Natural killer cell (primary cell): ENCODE data around the gene SDCBP2. TPM values are rescaled to one million over a fixed set of nuclear protein-coding genes. Genes with fewer than 3 reads are reported as not detected.

Experiments
- ATAC-seq, 3 donors: fragments of 150-1000 bp in 2 of 3; fragments of 200-7000 bp in 1 of 3; cut with Tn5 transposase; 1 replicate in 1 of 3; 2 replicates in 2 of 3; pipeline ENCODE4 v1.10.0; 2021; ENCODE audit warnings: mild to moderate bottlenecking in 2 of 3, moderate library complexity in 2 of 3
- DNase-seq, 2 donors: peaks; one replicate each; pipeline versions ENCODE4 v3.0.0 to v3.0.0-alpha.2; 2013 to 2021; ENCODE audit warnings: mixed read lengths in 1 of 2
- H3K27ac ChIP-seq: one replicate; pipeline ENCODE4 v1.5.1; 2013; ENCODE audit warnings: mild to moderate bottlenecking, low read length
- H3K27me3 ChIP-seq: one replicate; pipeline ENCODE4 v1.6.1; 2013; ENCODE audit warnings: low read length; ENCODE audit not compliant: control insufficient read depth, insufficient read depth
- H3K36me3 ChIP-seq: one replicate; pipeline ENCODE4 v1.6.1; 2013; ENCODE audit warnings: low read length; ENCODE audit not compliant: control insufficient read depth, insufficient read depth
- H3K4me1 ChIP-seq: one replicate; pipeline ENCODE4 v1.6.1; 2013; ENCODE audit warnings: low read length; ENCODE audit not compliant: control insufficient read depth, insufficient read depth
- H3K4me3 ChIP-seq: one replicate; pipeline ENCODE4 v1.5.1; 2013; ENCODE audit warnings: low read length
- H3K9me3 ChIP-seq: one replicate; pipeline ENCODE4 v1.6.1; 2013; ENCODE audit warnings: low read length; ENCODE audit not compliant: control insufficient read depth, insufficient read depth
- H3K27ac Mint-ChIP-seq, 2 donors: one replicate each; pipeline ENCODE4 v1.8.0; 2022; ENCODE audit warnings: mild to moderate bottlenecking in 2 of 2, mixed read lengths in 2 of 2, moderate library complexity in 1 of 2
- H3K27me3 Mint-ChIP-seq, 2 donors: one replicate each; pipeline ENCODE4 v1.8.0; 2022; ENCODE audit warnings: low read depth in 2 of 2, mixed read lengths in 2 of 2
- H3K36me3 Mint-ChIP-seq: one replicate; pipeline ENCODE4 v1.8.0; 2022; ENCODE audit warnings: mixed read lengths
- H3K4me1 Mint-ChIP-seq, 2 donors: one replicate each; pipeline ENCODE4 v1.8.0; 2022; ENCODE audit warnings: mixed read lengths in 2 of 2
- H3K4me3 Mint-ChIP-seq: one replicate; pipeline ENCODE4 v1.8.0; 2022; ENCODE audit warnings: mild to moderate bottlenecking, moderate library complexity, mixed read lengths
- H3K9me3 Mint-ChIP-seq, 2 donors: one replicate each; pipeline ENCODE4 v1.8.0; 2022; ENCODE audit warnings: mixed read lengths in 2 of 2
- CTCF ChIP-seq: fragments of 200-600 bp; IDR thresholded peaks from one replicate; pipeline ENCODE4 v1.8.0; 2022; ENCODE audit warnings: antibody characterized with exemption
- WGBS: methylation state at CpG from one replicate; pipeline ENCODE4 v1.1.7; 2013; ENCODE audit warnings: missing lambda C conversion rate; ENCODE audit not compliant: insufficient coverage; 5-methylcytosine and 5-hydroxymethylcytosine counted together
- intact Hi-C: fragments of 100-400 bp; cut with micrococcal nuclease; formaldehyde crosslinking; loops from one replicate; pipeline ENCODE4 v1.14.2; 2022
- total RNA-seq, 4 donors: library from RNA; stranded (reverse); fragments of 120-200 nt in 1 of 4; gene quantifications; one replicate each; pipeline versions ENCODE4 v1.2.3 to v1.2.4, GENCODE V29; 2013 to 2022

Gene SDCBP2
- total RNA-seq, 3 donors from 2014 or later (not counting 1 experiment from before 2014, with no cell fraction given): 2.0 to 2.7 (median 2.6) TPM

DNA sequence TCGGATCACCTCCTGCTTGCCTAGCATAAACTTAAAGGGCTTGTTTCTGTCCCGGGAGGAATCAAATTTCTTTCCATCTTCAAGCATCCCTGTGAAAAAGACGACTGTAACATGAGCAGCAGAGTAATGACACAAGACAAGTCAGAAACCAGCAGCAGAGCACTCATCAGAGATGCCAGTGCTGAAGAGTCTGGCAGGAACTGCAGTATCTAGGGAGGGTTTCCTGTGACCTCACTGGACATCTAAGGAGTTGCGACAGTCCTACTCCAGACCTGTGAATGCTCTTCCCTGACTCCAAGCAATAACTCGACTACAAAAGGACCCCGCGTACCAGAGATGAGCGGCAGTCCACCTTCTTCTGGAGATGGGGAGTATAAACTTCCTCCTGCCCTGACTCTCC is 46.6 kb upstream of the SDCBP2 start:
- 80% methylated on average over 8 of the region's 8 CpGs for WGBS
- no peaks in the 10 kb centered on the region for H3K9me3 ChIP-seq
- Mint-ChIP-seq H3K27me3 (no peaks in the 10 kb centered on the region), H3K4me3 (no peak overlapping the region), H3K9me3 (no peaks in the 10 kb centered on the region), H3K36me3 (no peaks in the 10 kb centered on the region), H3K27ac (peak overlapping the region in 1 of 2 donors; percentile 29), H3K4me1 (peaks cover 73 to 80% of the 10 kb centered on the region in 2 donors)
- ATAC-seq (peak in 1 of 3 donors; percentile 18), DNase-seq (no peak)
- H3K4me3 ChIP-seq: no peak overlapping the region
- TF ChIP-seq CTCF: no peak
- H3K4me1 ChIP-seq: peaks cover 21% of the 10 kb centered on the region
- H3K27me3 ChIP-seq: no peaks in the 10 kb centered on the region
- peaks cover 19% of the 10 kb centered on the region for H3K36me3 ChIP-seq
- no peak overlapping the region for H3K27ac ChIP-seq
- intact Hi-C loops: no loop called here

DNA sequence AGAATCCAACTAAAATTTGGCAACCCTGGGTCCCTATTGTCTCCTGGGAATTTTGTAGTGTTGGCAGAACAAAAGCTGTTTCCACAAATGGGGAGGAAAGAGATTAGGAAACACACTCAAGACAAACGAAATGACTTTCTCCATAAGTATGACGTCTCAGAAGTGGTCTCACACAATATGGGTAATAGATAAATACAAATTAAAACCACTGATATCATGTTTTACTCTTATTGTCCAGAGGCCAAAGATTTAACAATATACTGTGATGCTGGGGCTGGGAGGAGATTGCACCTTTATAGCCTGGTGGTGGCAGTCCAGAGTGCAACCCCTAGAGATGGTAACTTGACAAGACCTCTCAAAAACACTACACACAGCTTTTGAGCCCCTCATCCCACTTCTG is 45.3 kb upstream of the SDCBP2 start:
- H3K27ac Mint-ChIP-seq: no peak overlapping the region
- no CpG with 5 or more reads among the region's 2 CpGs for WGBS

DNA sequence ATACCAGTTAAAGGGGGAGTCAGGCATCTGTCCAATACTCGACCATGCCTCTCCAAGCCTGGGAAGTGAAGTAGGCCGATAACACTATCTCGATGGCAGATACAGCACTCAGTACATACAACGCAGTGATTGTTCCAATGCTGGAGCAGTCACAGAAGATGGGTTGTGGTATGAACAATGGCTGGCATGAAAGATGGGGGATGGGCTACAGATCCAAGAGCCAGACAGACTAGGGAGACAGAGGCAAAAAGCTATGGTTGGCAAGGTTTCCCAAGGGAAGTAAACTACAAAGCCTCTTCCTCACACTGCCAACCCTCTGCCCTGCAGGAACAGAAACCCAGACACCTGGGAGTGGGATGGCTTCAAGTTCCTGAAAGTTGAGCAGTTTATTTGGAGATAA is 44.7 kb upstream of the SDCBP2 start:
- TF ChIP-seq CTCF: no peak
- H3K36me3 Mint-ChIP-seq: no peaks in the 10 kb centered on the region
- Histone ChIP-seq H3K27me3 (no peaks in the 10 kb centered on the region), H3K9me3 (no peaks in the 10 kb centered on the region), H3K4me1 (peaks cover 21% of the 10 kb centered on the region), H3K36me3 (peaks cover 21% of the 10 kb centered on the region), H3K4me3 (no peak overlapping the region), H3K27ac (no peak overlapping the region)
- H3K27ac Mint-ChIP-seq: no peak overlapping the region
- no peaks in the 10 kb centered on the region for H3K27me3 Mint-ChIP-seq
- peaks cover 54 to 61% of the 10 kb centered on the region in 2 donors for H3K4me1 Mint-ChIP-seq
- no peak for ATAC-seq
- no peak overlapping the region for H3K4me3 Mint-ChIP-seq
- no peaks in the 10 kb centered on the region for H3K9me3 Mint-ChIP-seq
- DNase-seq: no peak
- intact Hi-C loops: no loop called here
- WGBS: 96% methylated on average over 4 of the region's 4 CpGs

More for the DNA sequence above, 45.3 kb upstream of the SDCBP2 start:
- H3K4me3 ChIP-seq: no peak overlapping the region
- H3K4me3 Mint-ChIP-seq: no peak overlapping the region
- intact Hi-C loops: no loop called here
- no peaks in the 10 kb centered on the region for H3K27me3 Mint-ChIP-seq
- ATAC-seq (no peak), DNase-seq (no peak)
- no peak overlapping the region for H3K27ac ChIP-seq
- no peaks in the 10 kb centered on the region for H3K9me3 ChIP-seq
- no peaks in the 10 kb centered on the region for H3K27me3 ChIP-seq
- H3K4me1 ChIP-seq: peaks cover 21% of the 10 kb centered on the region
- peaks cover 21% of the 10 kb centered on the region for H3K36me3 ChIP-seq
- no peak for TF ChIP-seq CTCF
- H3K9me3 Mint-ChIP-seq: no peaks in the 10 kb centered on the region
- H3K36me3 Mint-ChIP-seq: no peaks in the 10 kb centered on the region
- peaks cover 61 to 68% of the 10 kb centered on the region in 2 donors for H3K4me1 Mint-ChIP-seq

GRCh38 chr20:1373036-1373435 is 44.1 kb upstream of the SDCBP2 start:
- H3K36me3 ChIP-seq: peaks cover 23% of the 10 kb centered on the region
- no peaks in the 10 kb centered on the region for H3K36me3 Mint-ChIP-seq
- no peak overlapping the region for H3K4me3 Mint-ChIP-seq
- peaks cover 19% of the 10 kb centered on the region for H3K4me1 ChIP-seq
- H3K9me3 Mint-ChIP-seq: no peaks in the 10 kb centered on the region
- H3K27ac ChIP-seq: no peak overlapping the region
- no peaks in the 10 kb centered on the region for H3K27me3 Mint-ChIP-seq
- ATAC-seq (no peak), DNase-seq (no peak)
- no peaks in the 10 kb centered on the region for H3K9me3 ChIP-seq
- TF ChIP-seq CTCF: no peak
- H3K4me1 Mint-ChIP-seq: peaks cover 49 to 56% of the 10 kb centered on the region in 2 donors
- H3K4me3 ChIP-seq: no peak overlapping the region
- WGBS: 86% methylated on average over 2 of the region's 3 CpGs
- H3K27ac Mint-ChIP-seq: no peak overlapping the region
- H3K27me3 ChIP-seq: no peaks in the 10 kb centered on the region
- intact Hi-C loops: no loop called here
